Mucosa of rectum (tissue), 2 donors: ENCODE results near the gene USP1.

ENCODE experiments used
- H3K27ac ChIP-seq, 2 donors: one replicate each; pipeline ENCODE4 v1.7.0; 2013; ENCODE audit warnings: inconsistent platforms in 2 of 2, low read depth in 2 of 2, low read length in 2 of 2
- H3K27me3 ChIP-seq, 2 donors: one replicate each; pipeline ENCODE4 v1.7.0; 2013; ENCODE audit warnings: low read length in 2 of 2; ENCODE audit not compliant: control insufficient read depth in 2 of 2, insufficient read depth in 2 of 2
- H3K36me3 ChIP-seq, 2 donors: one replicate each; pipeline ENCODE4 v1.7.0; 2013; ENCODE audit warnings: low read length in 2 of 2; ENCODE audit not compliant: control insufficient read depth in 2 of 2, insufficient read depth in 2 of 2
- H3K4me1 ChIP-seq, 2 donors: one replicate each; pipeline ENCODE4 v1.7.0; 2013; ENCODE audit warnings: low read length in 2 of 2, mild to moderate bottlenecking in 1 of 2; ENCODE audit not compliant: control insufficient read depth in 2 of 2, insufficient read depth in 2 of 2
- H3K4me3 ChIP-seq, 2 donors: one replicate each; pipeline ENCODE4 v1.7.0; 2013; ENCODE audit warnings: low read length in 2 of 2
- H3K9ac ChIP-seq, 2 donors: one replicate each; pipeline ENCODE4 v1.7.0; 2013; ENCODE audit warnings: low read length in 2 of 2, low read depth in 1 of 2, mild to moderate bottlenecking in 1 of 2
- H3K9me3 ChIP-seq, 2 donors: one replicate each; pipeline ENCODE4 v1.7.0; 2013; ENCODE audit warnings: low read length in 2 of 2; ENCODE audit not compliant: control insufficient read depth in 2 of 2
- donor health status: healthy.
- donor health status: Normal muscosa, but diverticular disease.

USP1 gene

DNA sequence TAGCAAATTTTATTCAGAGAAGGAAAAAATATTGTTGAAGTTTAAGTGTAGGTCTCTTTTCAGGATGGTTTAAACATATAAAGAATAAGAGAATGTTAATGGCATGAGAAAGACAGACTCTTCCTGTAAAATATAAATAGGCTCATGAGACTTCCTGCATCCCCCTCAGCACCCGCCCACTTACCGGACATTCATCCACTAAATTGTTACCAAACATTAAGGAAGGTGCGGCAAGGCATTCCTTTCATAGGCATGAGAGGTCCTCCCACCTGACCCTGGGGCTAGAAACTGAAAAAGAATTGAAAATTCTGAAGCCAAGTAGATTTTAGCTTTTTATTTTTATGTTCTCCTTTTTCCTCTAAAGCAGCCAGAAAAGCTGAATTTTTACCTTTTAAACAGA lies 10.6 kb upstream of the USP1 start:
- Histone ChIP-seq H3K36me3 (no peaks in the 10 kb centered on the region), H3K9ac (no peak overlapping the region), H3K4me1 (no peaks in the 10 kb centered on the region), H3K4me3 (no peak overlapping the region), H3K27me3 (no peaks in the 10 kb centered on the region), H3K9me3 (no peaks in the 10 kb centered on the region), H3K27ac (no peak overlapping the region)

DNA sequence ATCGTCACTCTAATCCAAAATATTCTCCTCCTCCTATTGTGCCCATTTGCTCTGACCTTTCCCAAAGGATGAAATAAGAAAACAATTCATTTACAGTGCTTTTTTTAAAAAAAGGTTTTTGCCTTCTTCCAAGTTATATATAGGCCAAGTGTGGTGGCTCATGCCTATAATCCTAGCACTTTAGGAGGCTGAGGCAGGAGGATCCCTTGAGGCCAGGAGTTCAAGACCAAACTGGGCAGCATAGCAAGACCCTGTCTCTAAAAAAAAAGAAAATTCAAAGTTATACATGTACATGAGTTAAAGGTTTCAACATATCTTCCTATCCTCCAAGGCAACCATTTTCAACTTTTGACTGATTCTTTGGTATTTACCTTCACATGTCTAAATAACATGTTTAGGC lies 10.1 kb upstream of the USP1 start:
- no peak overlapping the region for H3K9ac ChIP-seq
- H3K27me3 ChIP-seq = no peaks in the 10 kb centered on the region
- H3K9me3 ChIP-seq = no peaks in the 10 kb centered on the region
- H3K27ac ChIP-seq = no peak overlapping the region
- no peak overlapping the region for H3K4me3 ChIP-seq
- no peaks in the 10 kb centered on the region for H3K4me1 ChIP-seq
- no peaks in the 10 kb centered on the region for H3K36me3 ChIP-seq

DNA sequence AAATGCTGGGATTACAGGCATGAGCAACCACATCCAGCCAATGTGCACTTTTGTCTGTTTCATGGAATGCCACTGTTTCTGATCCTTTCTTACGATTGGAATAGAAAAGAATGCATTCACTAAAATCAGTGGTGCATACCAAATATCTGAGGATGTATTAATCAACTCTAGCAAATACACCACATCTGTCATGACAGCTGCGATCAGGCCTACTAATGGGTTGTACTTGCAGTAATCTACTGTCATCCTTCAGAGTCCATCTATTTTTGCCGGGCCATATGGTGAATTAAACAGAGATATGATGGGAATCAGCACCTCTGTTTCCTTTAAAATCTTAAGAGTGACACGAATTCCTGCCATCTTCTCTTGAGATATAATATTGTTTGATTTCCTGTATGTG lies 8.5 kb upstream of the USP1 start:
- Histone ChIP-seq H3K27me3 (no peaks in the 10 kb centered on the region), H3K9ac (no peak overlapping the region), H3K4me3 (no peak overlapping the region), H3K36me3 (no peaks in the 10 kb centered on the region), H3K9me3 (no peaks in the 10 kb centered on the region), H3K27ac (no peak overlapping the region), H3K4me1 (no peaks in the 10 kb centered on the region)

DNA sequence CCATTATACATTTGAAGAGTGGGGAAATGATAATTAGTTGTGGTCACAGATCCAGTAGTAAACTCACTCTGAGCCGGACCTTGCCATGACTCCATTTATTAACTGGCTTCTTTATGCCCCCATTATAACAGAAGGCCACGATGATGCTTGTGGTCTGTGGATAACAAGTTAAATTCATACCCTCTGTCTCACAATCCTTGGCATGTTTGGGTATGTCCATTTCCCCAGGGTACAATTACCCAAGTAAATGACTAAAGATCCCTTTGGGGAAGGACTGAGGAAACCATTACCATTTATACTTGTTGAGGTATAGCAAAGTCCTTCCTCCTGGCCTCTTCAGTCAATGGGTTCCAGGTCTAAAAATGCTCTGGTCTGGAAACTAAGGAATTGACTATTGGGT lies 7.3 kb upstream of the USP1 start:
- Histone ChIP-seq H3K36me3 (no peaks in the 10 kb centered on the region), H3K9me3 (no peaks in the 10 kb centered on the region), H3K4me3 (no peak overlapping the region), H3K27ac (no peak overlapping the region), H3K4me1 (no peaks in the 10 kb centered on the region), H3K9ac (no peak overlapping the region), H3K27me3 (no peaks in the 10 kb centered on the region)

DNA sequence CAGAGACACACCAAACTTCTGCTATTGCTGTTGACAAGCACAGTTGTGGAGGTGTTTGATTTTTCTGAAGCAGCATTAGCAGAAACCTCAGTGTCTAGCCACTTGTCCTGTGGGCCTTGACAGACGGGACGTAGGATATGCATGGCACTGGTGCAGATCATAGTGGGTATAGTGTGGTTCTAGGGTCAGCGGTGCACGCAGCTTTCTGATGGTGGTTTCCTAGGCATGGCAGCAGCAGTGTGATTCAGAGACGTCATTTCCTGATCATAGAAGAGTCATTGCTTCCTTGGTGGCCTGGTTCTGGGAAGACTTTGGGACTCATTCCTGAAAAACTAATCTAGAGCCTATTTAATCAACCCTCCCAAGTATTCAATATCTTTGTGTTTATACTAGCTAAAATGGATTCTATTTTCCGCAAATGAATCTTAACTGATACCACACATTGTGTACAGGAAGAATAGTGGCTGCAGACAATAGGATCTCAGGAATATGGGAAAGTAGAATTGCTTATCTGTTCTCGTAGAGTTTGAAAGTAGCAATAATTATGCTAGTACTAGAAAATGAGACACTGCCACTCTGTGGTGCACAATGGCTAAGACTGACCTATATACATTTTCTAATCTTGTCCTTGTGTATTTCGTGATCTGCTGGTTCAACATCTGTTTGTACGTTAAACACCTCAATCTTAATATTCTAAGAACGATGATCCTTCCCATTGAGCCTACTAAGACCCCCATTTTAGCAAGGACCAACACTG lies 2.8 kb upstream of the USP1 start:
- Histone ChIP-seq H3K9me3 (no peaks in the 10 kb centered on the region), H3K36me3 (no peaks in the 10 kb centered on the region), H3K27ac (no peak overlapping the region), H3K27me3 (no peaks in the 10 kb centered on the region), H3K9ac (no peak overlapping the region), H3K4me3 (no peak overlapping the region), H3K4me1 (peaks cover 11 to 15% of the 10 kb centered on the region in 2 donors)

DNA sequence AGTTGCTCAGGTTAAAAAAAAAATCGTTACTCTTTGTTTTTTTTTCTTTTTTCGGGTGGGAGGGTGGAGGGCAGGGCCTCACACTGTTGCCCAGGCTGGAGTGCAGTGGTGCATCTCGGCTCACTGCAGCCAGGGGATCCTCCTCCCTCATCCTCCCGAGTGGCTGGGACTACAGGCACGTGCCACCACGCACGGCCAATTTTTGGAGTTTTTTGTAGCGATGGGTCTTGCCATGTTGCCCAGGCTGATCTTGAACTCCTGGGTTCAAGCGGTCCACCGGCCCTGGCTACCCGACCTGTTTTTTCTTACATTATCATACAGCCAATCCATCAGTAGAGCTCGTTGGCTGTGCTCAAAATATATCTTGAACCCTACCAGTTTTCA lies 2.2 kb upstream of the USP1 start:
- H3K27me3 ChIP-seq = no peaks in the 10 kb centered on the region
- H3K4me3 ChIP-seq = no peak overlapping the region
- no peaks in the 10 kb centered on the region for H3K36me3 ChIP-seq
- peaks cover 12 to 15% of the 10 kb centered on the region in 2 donors for H3K4me1 ChIP-seq
- H3K27ac ChIP-seq = no peak overlapping the region
- H3K9ac ChIP-seq = no peak overlapping the region
- H3K9me3 ChIP-seq = no peaks in the 10 kb centered on the region

DNA sequence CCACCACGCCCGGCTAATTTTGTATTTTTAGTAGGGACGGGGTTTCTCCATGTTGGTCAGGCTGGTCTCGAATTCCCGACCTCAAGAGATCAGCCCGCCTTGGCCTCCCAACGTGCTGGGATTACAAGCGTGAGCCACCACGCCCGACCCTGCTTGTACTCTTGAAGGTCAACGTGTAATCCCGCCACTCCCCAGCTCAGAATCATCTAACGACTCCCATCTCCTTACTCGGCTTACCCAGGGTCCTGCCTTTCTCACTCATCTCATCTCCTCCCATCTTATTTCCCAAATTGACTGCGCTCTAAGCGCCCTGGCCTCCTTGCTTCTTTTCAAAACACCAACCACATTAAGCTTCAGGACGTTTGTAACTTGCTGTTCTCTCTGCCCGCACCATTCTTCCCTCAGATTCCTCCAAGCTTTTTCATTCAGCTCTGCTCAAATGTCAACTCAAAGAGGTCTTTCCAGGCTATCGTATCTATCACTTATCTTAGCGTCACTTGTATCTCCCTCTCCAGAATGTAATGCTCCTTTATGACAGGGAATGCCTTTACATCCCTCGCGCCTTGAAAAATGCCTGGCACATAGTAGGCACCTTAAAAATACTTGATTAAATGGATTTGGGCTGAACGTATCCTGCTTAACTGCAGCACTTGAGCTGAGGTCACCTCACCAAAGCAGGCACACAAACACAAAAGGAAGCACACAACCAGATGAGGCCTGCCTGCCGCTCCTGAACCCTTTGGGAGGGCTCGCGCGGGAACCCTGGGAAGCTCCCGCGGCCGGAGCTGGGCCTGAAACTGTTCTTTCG lies 1.4 kb upstream of the USP1 start:
- peaks cover 15 to 16% of the 10 kb centered on the region in 2 donors for H3K4me1 ChIP-seq
- H3K36me3 ChIP-seq = no peaks in the 10 kb centered on the region
- no peaks in the 10 kb centered on the region for H3K27me3 ChIP-seq

DNA sequence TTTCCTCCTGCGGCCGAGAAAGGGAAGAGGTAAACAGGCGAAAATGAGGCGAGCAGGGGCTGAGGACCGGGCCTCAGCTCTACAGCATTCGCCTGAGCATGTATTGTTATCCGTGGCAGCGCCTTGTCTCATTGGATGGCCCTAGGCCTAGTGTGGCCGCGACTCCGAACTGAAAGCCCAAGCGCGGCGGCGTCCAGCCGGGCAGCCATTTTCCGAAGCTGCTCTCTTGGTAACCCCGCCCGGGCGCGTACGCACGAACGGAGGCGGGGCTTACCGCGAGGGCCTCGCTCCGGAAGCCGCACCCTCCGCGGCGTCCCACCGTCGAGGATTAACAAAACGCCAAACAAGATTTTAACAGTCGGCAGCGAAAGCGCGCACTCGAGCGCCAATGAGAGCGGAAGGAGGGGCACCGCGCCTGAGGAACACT lies 797 bp upstream of the USP1 start:
- Histone ChIP-seq H3K27me3 (no peaks in the 10 kb centered on the region), H3K9ac (peak overlapping the region; percentile 99), H3K27ac (peak overlapping the region; percentile 99 to 100), H3K4me1 (peaks cover 15 to 16% of the 10 kb centered on the region in 2 donors), H3K9me3 (no peaks in the 10 kb centered on the region), H3K36me3 (no peaks in the 10 kb centered on the region), H3K4me3 (peak overlapping the region; percentile 84 to 90)

More for the DNA sequence above, 1.4 kb upstream of the USP1 start:
- Histone ChIP-seq H3K4me3 (peak overlapping the region; percentile 84 to 90), H3K9me3 (no peaks in the 10 kb centered on the region), H3K27ac (peak overlapping the region; percentile 99 to 100), H3K9ac (peak overlapping the region; percentile 99)

DNA sequence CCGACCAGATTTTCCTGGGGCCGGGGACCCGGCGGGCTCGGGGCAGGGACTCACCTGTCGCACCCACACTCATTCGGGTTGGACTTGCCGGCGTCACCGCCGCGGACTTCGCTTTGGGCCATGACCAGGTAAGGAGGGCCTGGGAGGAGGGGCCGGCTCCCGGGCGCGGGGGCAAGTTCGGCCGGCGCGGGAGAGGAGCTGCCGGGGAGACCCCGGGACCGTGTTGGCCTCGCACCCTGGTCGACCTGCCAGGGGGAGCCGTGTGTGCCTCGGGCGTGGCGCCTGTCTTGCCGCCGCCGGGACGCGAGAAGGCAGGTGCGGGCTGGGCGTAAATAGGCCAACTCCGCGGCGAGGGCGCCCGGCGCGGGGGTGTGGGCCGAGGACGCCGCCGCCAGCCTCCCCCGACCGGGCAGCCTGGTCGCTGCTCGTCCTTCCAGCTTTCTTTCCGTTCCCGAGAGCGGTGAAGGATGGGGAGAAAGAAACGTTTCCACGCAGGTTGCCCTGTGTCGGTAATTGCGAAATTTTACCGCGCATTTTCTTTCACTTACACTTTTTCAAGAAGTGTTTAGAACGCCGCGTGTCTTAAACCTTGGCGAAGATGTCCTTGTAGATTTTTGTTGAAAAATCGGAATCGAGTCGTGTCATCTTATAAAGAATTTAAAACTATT lies 558 bp downstream of the USP1 start:
- Histone ChIP-seq H3K9me3 (no peaks in the 10 kb centered on the region), H3K36me3 (peaks cover 0 to 9% of the 10 kb centered on the region in 2 donors), H3K4me1 (peaks cover 15 to 16% of the 10 kb centered on the region in 2 donors), H3K4me3 (peak overlapping the region; percentile 84 to 90), H3K9ac (peak overlapping the region; percentile 99), H3K27me3 (no peaks in the 10 kb centered on the region), H3K27ac (peak overlapping the region; percentile 99 to 100)

DNA sequence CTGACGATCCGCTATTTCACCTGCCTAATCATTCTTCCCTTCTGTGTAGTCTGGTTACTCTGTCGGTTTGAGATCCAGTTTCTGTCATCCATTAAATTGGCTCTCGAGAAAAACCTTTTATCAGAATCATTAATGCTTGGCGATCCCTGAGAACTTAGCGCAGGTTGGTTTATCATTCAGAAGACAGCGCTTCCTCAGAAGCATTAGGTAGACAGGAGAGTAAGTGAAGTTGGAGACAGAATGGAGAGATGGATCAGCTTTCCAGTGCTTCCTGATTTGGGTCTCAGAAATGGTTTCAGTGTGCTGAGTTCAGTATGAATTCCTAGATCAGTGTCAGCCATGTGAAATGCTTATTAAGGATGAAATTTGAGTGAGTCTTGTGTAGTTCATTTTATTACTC lies 1.3 kb downstream of the USP1 start:
- peaks cover 2 to 15% of the 10 kb centered on the region in 2 donors for H3K36me3 ChIP-seq
- peak overlapping the region; percentile 84 to 90 for H3K4me3 ChIP-seq
- H3K27ac ChIP-seq = no peak overlapping the region
- H3K9me3 ChIP-seq = no peaks in the 10 kb centered on the region
- no peaks in the 10 kb centered on the region for H3K27me3 ChIP-seq
- H3K9ac ChIP-seq = peak overlapping the region; percentile 99
- peaks cover 15 to 16% of the 10 kb centered on the region in 2 donors for H3K4me1 ChIP-seq
